Neural cell (in vitro differentiated cells): ENCODE results near the gene ABL2.

ENCODE experiments used
- CTCF ChIP-seq: fragments of 450-650 bp; IDR thresholded peaks from 2 replicates; pipeline ENCODE4 v1.5.1; 2014; ENCODE audit warnings: antibody characterized with exemption, mild to moderate bottlenecking, moderate library complexity; ENCODE audit not compliant: poor library complexity, severe bottlenecking
- EZH2 ChIP-seq: fragments of 200-600, 300-800 bp; shearing (Covaris generic), sonication (generic); IDR thresholded peaks from 2 replicates; pipeline ENCODE4 v1.6.1; 2014; ENCODE audit warnings: antibody characterized with exemption, low read length, borderline replicate concordance, mild to moderate bottlenecking; ENCODE audit not compliant: insufficient read depth, poor library complexity, severe bottlenecking
- MXI1 ChIP-seq: fragments of 450-650 bp; conservative IDR thresholded peaks from 2 replicates; pipeline ENCODE4 v1.6.1; 2014; ENCODE audit warnings: antibody characterized with exemption, mild to moderate bottlenecking; ENCODE audit not compliant: poor library complexity, severe bottlenecking
- POLR2AphosphoS5 ChIP-seq: IDR thresholded peaks from 2 replicates; pipeline ENCODE4 v1.6.1; 2012

GRCh38 chr1:179190861-179191260, 38.6 kb downstream of the ABL2 start:
- TF ChIP-seq MXI1 = no peak
- TF ChIP-seq CTCF = no peak
- TF ChIP-seq POLR2AphosphoS5 = no peak
- no peak for TF ChIP-seq EZH2
